ENCODE results near the gene ABCA2.

The ABCA2 gene

DNA sequence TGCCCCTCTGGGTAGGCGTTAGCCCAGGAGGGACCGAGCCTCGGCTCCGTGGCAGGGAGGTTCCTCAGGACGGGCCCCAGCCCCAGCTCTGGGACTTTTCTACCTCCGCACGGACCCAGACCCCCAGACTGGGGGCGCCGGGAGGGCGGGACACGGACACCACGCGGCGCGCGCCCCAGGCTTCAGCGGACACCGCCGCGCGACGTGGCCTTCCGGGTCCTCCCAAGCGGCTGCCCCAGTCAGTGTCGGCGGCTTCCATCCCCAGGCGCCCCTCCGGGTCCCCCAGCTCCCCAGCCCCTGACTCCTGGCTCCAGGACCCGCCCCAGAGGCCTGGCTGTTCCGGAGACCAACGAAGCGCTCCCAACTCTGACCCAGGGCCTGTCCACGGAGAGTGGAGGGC is 42.2 kb downstream of the ABCA2 start:
- H3K4me3 ChIP-seq (ENCODE audit: low read depth, low read length): no peak overlapping the region

DNA sequence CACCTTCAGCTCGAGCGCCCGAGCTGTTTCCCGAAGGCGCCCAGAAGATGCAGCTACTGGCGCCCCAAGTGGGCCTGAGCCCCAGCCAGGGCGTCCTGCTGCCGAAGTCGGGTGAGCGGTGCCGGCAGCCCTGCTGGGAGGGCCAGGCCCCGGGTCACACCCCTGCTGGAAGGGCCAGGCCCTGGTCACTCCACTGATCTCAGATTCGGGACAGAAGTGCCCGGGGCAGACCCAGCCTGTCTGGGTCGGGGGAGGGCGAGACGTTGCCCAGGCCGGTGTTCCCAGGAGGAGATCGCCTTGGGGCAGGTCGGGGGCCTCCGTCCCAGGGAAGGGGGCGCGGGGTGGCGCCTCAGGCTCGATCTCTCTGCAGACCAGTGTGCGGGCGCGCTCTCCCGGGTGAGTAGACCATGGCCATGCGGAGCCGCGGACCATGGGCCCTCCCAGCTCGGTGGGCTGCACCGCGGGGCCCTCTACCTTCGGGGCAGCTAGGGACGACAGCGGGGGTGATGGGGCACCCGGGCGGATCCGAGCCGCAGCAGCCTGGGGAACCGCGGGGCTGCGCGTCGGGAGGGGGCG is 42.9 kb downstream of the ABCA2 start:
- H3K4me3 ChIP-seq (ENCODE audit: low read depth, low read length): no peak overlapping the region
- no peak for DNase-seq (ENCODE audit: low read depth)

More for the DNA sequence above, 42.2 kb downstream of the ABCA2 start:
- DNase-seq (ENCODE audit: low read depth): no peak

DNA sequence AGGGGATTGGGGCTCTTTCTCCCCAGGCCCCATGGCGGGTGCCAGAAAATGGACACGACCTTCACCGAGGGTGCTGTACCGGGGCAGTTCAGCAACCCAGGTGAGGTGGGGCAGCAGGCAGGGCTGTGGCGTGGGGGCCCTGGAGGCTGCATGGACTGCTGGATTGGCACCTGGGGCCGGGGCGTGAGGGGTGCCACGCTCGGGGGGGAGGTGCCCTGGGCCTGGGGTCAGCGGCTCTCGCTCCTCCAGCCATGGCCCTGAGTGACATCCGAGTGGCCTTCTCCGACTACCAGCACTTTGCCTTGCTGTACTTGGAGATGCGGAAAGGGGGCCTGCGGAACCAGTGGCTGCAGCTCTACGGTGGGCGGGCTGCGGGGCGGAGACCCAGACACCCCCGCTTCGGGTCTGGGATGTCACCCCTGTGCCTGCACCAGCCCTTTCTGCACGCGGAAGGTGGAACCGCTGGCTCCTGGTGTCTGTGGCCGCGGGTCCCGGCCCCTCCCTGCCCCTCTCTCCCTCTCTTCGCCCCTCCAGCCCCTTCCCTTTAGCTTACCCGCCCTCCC is 43.5 kb downstream of the ABCA2 start:
- no peak overlapping the region for H3K4me3 ChIP-seq (ENCODE audit: low read depth, low read length)
- no peak for DNase-seq (ENCODE audit: low read depth)

DNA sequence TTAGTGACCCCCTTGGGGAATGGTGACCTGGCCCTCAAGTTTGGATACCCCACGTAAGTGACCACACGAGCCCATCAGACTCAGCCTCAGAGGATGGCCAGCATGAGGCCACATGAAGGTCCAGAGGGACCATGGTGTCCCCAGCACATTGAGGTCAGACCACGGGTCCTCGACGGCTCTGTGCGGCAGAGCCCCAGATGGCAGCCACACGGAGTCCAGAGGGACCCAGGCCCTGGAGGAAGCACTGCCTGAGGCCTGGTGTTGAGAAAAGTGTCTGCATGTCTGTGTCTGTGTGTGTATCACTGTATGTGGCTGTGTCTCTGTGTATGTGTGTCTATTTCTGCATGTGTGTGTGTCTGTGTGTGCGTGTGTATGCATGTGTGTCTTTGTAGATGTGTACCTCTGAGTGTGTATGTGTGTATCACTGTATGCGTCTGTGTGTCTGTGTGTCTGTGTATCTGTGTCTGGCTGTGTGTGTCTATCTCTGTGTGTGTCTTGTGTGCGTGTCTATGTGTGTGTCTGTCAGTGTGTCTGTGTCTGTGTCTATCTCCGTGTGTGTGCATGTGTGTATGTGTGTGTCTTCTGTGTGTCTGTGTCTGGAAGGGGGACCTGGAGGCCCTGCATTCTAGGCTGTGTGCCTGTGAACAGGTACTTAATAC is 44.3 kb downstream of the ABCA2 start:
- no peak for DNase-seq (ENCODE audit: low read depth)
- H3K4me3 ChIP-seq (ENCODE audit: low read depth, low read length): no peak overlapping the region

DNA sequence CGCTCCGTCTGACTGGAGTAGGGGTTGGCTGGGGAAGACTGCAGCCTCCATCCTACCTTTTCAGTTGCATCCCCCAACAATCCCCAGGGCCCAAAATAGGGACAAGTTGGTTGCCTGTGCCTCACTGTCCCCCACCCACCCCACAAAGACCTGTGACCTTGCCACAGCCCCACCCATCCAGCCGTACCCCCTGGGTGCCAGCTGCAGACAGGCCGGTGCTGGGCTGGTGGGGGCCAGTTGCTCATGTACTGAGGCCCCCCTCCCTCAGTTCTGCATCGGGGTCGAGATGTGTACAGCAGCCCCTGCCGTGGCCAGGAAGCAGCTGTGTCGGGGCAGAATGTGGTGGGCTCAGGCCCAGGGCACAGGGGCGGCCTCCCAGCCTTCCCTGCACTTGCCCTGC is 44.9 kb downstream of the ABCA2 start:
- H3K4me3 ChIP-seq (ENCODE audit: low read depth, low read length): no peak overlapping the region
- no peak for DNase-seq (ENCODE audit: low read depth)

DNA sequence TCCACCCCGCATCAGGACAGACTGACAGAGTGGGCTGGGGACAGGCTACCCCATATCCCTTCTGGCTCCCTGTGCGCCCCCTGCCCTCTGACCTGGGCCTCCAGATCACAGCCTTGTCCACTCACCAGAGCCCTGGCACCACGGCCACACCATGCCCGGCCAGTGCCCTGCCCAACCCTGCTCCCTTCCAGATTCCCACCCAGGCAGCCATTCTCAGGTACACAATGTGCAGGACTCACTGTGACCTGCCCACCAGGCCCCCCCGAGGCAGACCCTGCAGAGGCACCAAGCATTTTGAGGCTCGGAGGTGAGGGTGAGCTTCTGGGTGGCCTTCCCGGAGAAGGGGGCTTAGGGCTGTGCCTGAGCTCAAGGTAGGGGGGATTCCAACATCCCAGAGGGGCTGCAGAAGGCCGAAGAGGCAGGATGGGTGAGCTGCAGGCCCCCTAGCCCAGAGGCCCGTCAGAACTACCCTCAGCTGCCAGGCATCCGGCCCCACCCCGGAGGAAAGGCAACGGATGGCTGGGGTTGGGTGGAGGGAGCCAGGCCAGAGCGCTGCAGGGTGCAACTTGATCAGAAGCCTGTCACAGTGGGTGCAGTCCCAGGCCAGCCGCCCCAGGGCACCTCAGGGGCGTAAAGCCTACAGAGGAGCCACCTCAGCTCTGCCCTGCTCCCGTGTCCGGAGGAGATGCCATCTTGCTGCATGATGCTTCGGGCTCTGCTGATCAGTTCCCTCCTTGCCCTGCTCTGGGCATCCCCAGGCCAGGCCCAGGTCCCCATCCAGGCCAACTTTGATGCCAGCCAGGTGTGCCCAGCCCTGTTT is 45.6 kb downstream of the ABCA2 start, which contains the start of gene LCNL1:
LCNL1 (plus strand) TSS at position 762 of the 820 bp plus-strand sequence. CDS start 594 bp downstream, outside the sequence.
- no peak within 1 kb of the TSS for H3K4me3 ChIP-seq (ENCODE audit: low read depth, low read length)
- no peak for DNase-seq (ENCODE audit: low read depth)

DNA sequence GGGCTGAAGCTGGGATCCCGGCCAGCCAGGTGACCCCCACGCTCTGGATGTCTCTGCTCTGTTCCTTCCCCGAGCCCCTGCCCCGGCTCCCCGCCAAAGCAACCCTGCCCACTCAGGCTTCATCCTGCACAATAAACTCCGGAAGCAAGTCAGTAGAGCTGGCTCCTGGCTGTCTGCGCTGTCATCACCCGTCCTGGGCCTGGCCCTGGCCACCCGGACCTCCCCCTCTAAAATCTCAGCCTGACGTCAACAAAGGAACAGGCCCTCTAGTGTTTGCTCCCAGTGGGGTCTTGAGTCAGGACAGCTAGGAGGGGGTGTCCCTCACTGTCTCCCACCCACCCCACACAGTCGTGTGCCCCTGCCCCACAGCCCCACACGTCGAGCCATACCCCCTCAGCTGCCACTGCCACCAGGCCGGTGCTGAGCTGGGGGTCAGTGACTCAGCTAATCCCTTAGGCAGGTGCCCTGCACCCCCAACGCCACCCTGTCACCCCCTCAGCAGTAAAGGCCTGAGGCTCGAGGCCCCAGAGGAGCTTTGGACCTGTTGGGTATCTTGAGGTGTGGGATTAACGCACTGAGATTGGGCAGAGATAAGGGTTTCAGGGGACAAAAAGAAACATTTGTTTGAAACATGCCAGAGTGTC is 46.3 kb downstream of the ABCA2 start:
- DNase-seq (ENCODE audit: low read depth): no peak
- H3K4me3 ChIP-seq (ENCODE audit: low read depth, low read length): no peak overlapping the region

DNA sequence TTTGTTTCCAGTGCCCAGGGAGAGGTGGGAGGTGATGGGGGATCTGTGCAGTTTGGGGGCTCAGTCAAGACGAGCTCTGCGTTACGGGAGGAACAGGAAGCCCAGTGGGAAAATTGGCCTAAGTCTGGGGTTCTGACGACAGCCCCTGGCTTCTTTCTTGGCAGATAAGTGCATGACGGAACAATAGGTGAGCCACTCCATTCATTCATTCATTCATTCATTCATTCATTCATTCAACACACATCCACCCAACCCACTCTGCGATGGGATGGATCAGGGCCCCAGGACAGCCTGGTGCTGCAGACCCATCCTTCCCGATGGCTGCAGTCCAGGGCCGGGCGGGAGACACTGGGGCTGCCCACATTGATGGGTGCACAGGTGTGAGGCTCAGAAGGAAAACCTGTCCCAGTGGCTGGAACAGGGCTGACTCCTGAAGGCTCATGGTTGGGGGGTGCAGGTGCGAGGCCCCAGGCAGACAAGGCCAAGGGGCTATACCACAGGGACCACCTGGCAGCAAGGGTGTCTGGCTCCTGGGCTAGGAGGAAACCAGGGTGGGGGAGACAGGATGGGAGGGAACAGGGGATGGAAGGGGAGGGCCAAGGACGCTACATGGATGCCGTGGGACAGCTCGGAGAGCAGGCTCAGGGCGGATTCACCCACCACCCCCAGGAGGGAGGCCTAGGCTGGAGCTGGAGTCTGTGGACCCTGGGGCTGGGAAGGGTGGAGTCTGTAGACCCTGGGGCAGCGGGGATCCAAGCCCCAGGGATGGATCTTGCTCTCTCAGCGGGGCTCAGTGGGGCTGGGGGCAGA is 47.2 kb downstream of the ABCA2 start:
- no peak overlapping the region for H3K4me3 ChIP-seq (ENCODE audit: low read depth, low read length)
- no peak for DNase-seq (ENCODE audit: low read depth)

DNA sequence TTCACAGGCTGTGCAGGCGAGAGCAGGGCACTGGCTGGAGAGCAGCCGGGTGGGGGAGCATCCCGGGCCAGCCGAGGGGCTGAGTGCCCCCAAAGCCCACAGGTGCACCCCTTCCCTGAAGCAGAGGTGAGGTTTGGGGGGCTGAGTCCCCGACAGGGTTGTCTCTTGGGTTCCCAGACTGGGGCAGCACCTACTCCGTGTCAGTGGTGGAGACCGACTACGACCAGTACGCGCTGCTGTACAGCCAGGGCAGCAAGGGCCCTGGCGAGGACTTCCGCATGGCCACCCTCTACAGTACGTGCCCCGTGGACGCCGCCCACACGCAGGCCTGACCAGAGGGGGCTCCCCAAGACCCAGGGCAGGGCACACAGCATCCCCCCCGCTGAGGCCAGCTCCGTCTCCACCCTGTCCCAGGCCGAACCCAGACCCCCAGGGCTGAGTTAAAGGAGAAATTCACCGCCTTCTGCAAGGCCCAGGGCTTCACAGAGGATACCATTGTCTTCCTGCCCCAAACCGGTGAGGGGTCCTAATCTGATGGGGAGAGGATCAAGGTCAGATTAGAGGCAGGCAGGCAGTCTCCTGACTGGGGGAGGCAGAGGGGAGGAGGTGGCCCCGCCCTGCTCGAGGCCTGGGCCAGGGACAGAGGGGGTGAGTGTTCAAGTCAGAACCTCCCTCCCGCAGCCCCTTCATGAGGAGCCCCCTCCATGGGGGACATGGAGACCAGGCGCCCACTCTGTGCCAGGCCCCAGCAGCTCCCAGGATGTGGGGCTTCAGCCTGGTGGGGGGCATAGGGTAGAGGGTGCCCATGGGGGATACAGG is 48.1 kb downstream of the ABCA2 start:
- no peak for DNase-seq (ENCODE audit: low read depth)
- H3K4me3 ChIP-seq (ENCODE audit: low read depth, low read length): no peak overlapping the region

DNA sequence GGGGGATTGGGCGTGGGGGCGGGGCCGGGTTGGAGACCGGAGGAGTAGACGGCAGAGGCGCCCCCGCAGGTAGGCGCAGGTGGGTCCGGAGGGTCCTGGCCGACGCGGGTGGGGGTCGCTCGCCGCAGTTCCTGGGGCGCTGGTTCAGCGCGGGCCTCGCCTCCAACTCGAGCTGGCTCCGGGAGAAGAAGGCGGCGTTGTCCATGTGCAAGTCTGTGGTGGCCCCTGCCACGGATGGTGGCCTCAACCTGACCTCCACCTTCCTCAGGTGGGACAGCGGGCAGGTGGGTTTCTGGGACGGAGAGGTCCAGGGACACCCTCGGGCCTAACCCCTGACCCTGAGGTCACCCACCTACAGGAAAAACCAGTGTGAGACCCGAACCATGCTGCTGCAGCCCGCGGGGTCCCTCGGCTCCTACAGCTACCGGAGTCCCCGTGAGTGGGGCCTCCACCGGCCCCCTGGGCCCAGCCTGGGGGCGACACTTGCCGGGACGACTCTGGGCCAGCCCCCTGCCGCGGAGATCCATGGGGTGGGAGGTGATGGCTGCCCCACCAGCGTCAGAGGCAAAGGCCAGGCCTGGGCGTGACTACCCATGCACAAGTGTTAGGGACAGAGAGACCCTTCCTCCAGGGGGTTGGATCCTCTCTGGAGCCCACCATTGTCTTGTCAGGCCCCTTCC is 49.0 kb downstream of the ABCA2 start:
- no peak overlapping the region for H3K4me3 ChIP-seq (ENCODE audit: low read depth, low read length)
- DNase-seq (ENCODE audit: low read depth): no peak

DNA sequence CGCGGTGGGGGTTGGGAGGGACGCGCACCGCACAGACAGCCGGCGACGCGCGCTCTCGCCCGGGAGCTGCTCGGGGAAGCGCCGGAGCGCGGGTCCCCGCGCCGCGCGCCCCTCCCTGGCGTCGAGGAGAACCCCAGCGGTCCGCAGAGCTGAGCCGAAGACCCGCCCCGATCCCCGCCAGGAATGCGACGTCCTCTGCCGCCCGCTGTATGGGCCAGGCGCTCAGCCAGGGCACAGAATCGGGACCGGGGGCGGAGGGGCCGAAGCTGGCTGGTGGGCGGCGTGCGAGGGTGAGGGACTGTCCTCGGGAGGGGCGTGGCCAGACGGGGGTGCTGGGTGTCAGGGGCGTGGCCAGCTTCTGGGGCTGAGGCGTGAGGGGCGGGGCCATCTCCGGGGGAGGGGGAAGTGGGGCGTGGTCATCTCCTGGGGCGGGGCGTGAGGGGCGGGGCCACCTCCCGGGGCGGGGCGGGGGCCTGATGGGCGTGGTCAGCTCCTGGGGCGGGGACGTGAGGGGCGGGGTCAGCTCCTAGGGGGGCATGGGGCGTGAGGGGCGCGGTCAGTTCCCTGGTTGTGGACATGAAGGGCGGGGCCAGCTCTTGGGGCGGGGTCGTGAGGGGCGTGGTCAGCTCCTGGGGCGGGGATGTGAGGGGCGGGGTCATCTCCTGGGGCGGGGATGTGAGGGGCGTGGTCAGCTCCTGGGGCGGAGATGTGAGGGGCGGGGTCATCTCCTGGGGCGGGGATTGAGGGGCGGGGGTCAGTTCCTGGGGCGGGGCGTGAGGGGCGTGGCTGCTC is 49.8 kb downstream of the ABCA2 start:
- DNase-seq (ENCODE audit: low read depth): no peak
- peak overlapping the region; percentile 60 for H3K4me3 ChIP-seq (ENCODE audit: low read depth, low read length)

DNA sequence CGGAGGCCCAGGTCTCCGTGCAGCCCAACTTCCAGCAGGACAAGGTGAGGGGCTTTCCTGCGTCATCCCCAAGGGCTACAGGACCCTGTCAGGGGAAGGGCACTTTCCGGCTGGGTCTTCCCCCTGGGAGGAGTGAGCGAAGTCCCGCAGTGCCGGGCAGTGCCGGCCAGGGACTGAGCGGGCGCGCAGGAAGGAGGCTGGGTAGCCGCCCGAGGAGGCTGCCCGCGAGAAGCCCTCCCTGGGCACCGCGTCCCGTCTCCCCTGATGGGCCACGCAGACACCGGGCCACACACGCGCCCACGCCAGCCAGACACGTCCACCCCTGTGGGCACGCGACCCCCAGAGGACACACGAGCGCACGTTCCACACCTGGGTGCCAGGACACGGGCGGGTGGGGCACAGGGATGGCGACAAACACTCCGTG is 50.4 kb downstream of the ABCA2 start:
- no peak for DNase-seq (ENCODE audit: low read depth)
- H3K4me3 ChIP-seq (ENCODE audit: low read depth, low read length): peak overlapping the region; percentile 60

DNA sequence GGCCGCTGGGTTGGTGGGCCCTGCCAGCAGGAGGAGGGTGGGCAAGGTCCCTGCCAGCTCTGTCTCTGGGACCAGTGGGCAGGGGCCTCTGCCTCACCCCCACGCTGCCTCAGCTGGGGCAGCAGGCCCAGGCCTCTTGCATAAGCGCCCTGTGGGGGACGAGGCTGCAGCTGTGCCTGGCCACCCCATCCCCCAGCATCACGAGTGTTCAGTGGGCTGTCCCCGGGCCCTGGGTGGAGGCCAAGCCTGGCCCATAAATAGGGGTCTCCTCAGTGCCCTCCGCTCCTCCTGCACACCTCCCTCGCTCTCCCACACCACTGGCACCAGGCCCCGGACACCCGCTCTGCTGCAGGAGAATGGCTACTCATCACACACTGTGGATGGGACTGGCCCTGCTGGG is 50.8 kb downstream of the ABCA2 start, which contains the start of gene PTGDS:
PTGDS (plus strand) TSS at position 282 of the 400 bp plus-strand sequence; CDS start at position 357, 75 bp downstream.
- DNase-seq (ENCODE audit: low read depth): no peak

DNA sequence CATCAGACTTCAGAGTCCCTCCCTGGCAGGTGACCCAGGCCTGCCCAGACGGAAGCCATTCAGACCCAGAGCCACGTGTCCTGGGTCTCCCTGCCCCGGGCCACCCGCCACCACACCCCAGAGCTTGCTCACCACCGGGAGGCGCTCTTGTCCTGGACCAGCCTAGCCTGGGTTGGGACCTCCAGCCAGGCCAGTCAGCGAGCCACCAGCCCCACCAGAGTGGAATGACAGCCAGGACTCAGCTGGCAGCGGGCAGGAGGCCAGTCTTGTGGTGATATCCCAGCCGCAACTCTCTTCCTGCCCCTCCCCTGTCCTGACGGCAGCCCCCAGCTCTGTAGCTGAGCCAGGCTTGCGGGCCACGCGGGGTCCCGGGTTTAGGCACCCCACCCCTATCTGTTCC is 52.4 kb downstream of the ABCA2 start:
- no peak for DNase-seq (ENCODE audit: low read depth)
- no peak overlapping the region for H3K4me3 ChIP-seq (ENCODE audit: low read depth, low read length)

More for the DNA sequence above, 50.8 kb downstream of the ABCA2 start, which contains the start of gene PTGDS:
- H3K4me3 ChIP-seq (ENCODE audit: low read depth, low read length): peak within 1 kb of the TSS; percentile 60

DNA sequence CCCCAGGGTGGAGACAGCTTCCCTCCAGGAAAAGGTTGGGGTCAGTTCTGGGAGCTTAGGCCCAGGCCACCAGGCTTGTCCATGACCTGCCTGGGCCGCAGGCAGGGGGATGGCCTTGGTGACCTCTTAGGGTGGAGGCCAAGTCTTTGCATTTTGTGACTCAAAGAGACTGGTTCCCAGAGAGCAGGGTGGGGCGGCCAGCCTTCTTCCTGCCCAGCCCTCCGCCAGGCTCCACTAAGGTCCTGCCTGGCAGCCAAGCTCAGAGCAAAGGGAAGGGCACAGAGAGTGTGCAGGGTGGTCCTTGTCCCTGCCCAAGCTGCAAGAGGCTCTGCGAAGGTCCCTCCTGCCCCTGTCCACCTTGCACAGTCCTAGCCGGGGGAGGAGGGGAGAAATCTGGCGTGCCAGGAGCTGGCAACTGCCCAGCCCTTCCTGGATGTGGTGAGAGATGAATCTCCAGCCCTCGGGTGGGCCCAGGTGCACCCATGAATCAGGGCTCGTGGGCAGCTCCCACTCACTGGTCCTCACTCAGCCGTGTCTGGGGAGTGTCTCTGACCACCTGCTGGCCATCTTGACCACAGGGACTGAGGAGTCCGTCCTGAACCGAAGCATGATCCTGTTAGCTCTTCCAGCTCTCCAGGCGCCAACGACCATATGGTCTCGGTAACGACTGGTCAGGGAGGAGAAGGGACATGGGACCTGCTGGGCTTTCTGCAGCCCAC is 53.1 kb downstream of the ABCA2 start:
- H3K4me3 ChIP-seq (ENCODE audit: low read depth, low read length): no peak overlapping the region
- no peak for DNase-seq (ENCODE audit: low read depth)

Measured in skeletal muscle cell (primary cell).